CD4-positive, alpha-beta memory T cell (primary cell): ENCODE measurements around the gene CDKAL1. TPM values are rescaled to one million over a fixed set of nuclear protein-coding genes. Genes with fewer than 3 reads are reported as not detected.

Experiments used
- CTCF ChIA-PET: fragments of 350-600 bp; sonication (Branson Sonifier 250); formaldehyde crosslinking; loops from one replicate; lab custom pipeline; 2021; ENCODE audit warnings: inconsistent platforms; ENCODE audit not compliant: partially characterized antibody; lab: Charles Lee
- POLR2A ChIA-PET: fragments of 350-600 bp; sonication (Branson Sonifier 250); formaldehyde crosslinking; loops from one replicate; lab custom pipeline; 2021; ENCODE audit not compliant: partially characterized antibody; lab: Charles Lee
- DNase-seq, 5 donors: peaks; one replicate each; pipeline versions ENCODE4 v3.0.0 to v3.0.0-alpha.2; 2020 to 2022; ENCODE audit warnings: mixed read lengths in 1 of 5
- H3K27ac ChIP-seq: one replicate; pipeline ENCODE4 v1.7.0; 2013; ENCODE audit warnings: low read depth, low read length
- H3K27me3 ChIP-seq: 2 replicates; pipeline ENCODE4 v1.7.0; 2013; ENCODE audit warnings: mild to moderate bottlenecking, low read length, moderate library complexity; ENCODE audit not compliant: insufficient read depth
- H3K36me3 ChIP-seq: 2 replicates; pipeline ENCODE4 v1.7.0; 2013; ENCODE audit warnings: mild to moderate bottlenecking, low read length, moderate library complexity; ENCODE audit not compliant: insufficient read depth
- H3K4me1 ChIP-seq: 2 replicates; pipeline ENCODE4 v1.7.0; 2013; ENCODE audit warnings: mild to moderate bottlenecking, low read length, moderate library complexity; ENCODE audit not compliant: insufficient read depth
- H3K4me3 ChIP-seq, 2 donors: one replicate each; pipeline ENCODE4 v1.7.0; 2013; ENCODE audit warnings: low read length in 2 of 2, mild to moderate bottlenecking in 1 of 2
- H3K9me3 ChIP-seq, 2 donors: one replicate each; pipeline ENCODE4 v1.7.0; 2013; ENCODE audit warnings: low read length in 2 of 2, control low read depth in 1 of 2; ENCODE audit not compliant: control insufficient read depth in 1 of 2
- H3K27ac Mint-ChIP-seq, 7 donors: one replicate each; pipeline ENCODE4 v1.8.0; 2020 to 2021; ENCODE audit warnings: mixed read lengths in 7 of 7, mild to moderate bottlenecking in 6 of 7, inconsistent platforms in 3 of 7, moderate library complexity in 3 of 7
- H3K27me3 Mint-ChIP-seq, 2 donors: one replicate each; pipeline ENCODE4 v1.8.0; 2020 to 2021; ENCODE audit warnings: mixed read lengths in 2 of 2
- H3K36me3 Mint-ChIP-seq, 2 donors: one replicate each; pipeline ENCODE4 v1.8.0; 2020 to 2021; ENCODE audit warnings: mixed read lengths in 2 of 2, inconsistent platforms in 1 of 2, mild to moderate bottlenecking in 1 of 2
- H3K4me1 Mint-ChIP-seq, 4 donors: one replicate each; pipeline ENCODE4 v1.8.0; 2020 to 2021; ENCODE audit warnings: mixed read lengths in 4 of 4, mild to moderate bottlenecking in 1 of 4
- H3K4me3 Mint-ChIP-seq, 8 donors: one replicate each; pipeline ENCODE4 v1.8.0; 2020 to 2021; ENCODE audit warnings: mixed read lengths in 8 of 8, mild to moderate bottlenecking in 7 of 8, moderate library complexity in 6 of 8, inconsistent platforms in 3 of 8
- H3K9me3 Mint-ChIP-seq, 8 donors: one replicate each; pipeline ENCODE4 v1.8.0; 2020 to 2021; ENCODE audit warnings: mixed read lengths in 8 of 8, mild to moderate bottlenecking in 5 of 8, inconsistent platforms in 3 of 8, moderate library complexity in 1 of 8
- intact Hi-C: fragments of 100-400 bp; cut with micrococcal nuclease; formaldehyde crosslinking; loops from one replicate; pipeline ENCODE4 v1.15.1; 2023
- polyA plus RNA-seq, 2 donors: library from polyadenylated mRNA; unstranded; fragments of 300-500 nt; fragmentation: Illumina TruSeq; gene quantifications; one replicate each; pipeline ENCODE4 v1.2.3, GENCODE V29; 2021
- total RNA-seq, 2 experiments: library from RNA; stranded (reverse); gene quantifications; one replicate each; pipeline ENCODE4 v1.2.3, GENCODE V29; 2021

Gene CDKAL1
- total and polyA plus RNA-seq, 4 experiments from 2014 or later: 22.3 to 41.8 (median 26.8) TPM

- peaks cover 0 to 3% (median 0%) of the 10 kb centered on the region in 4 donors for H3K4me1 Mint-ChIP-seq
- H3K36me3 ChIP-seq: no peaks in the 10 kb centered on the region
- ChIA-PET CTCF (no interaction called here), POLR2A (no interaction called here)
- no peak overlapping the region for H3K27ac Mint-ChIP-seq
- no peaks in the 10 kb centered on the region for H3K27me3 Mint-ChIP-seq
- no peak overlapping the region for H3K4me3 ChIP-seq
- intact Hi-C loops: no loop called here
- DNase-seq: no peak
- no peaks in the 10 kb centered on the region for H3K9me3 ChIP-seq
- H3K4me3 Mint-ChIP-seq: no peak overlapping the region
- H3K36me3 Mint-ChIP-seq: peaks cover 11 to 26% of the 10 kb centered on the region in 2 donors
- H3K9me3 Mint-ChIP-seq: peaks cover 2 to 14% (median 10%) of the 10 kb centered on the region in 8 donors
- no peaks in the 10 kb centered on the region for H3K4me1 ChIP-seq
- H3K27me3 ChIP-seq: no peaks in the 10 kb centered on the region
- no peak overlapping the region for H3K27ac ChIP-seq
Measured at GRCh38 chr6:20946890-20947289, 412.6 kb downstream of the CDKAL1 start.

GRCh38 chr6:20947977-20948376 lies 413.7 kb downstream of the CDKAL1 start:
- Mint-ChIP-seq H3K27me3 (no peaks in the 10 kb centered on the region), H3K9me3 (peaks cover 2 to 12% (median 7%) of the 10 kb centered on the region in 8 donors), H3K36me3 (peaks cover 14 to 24% of the 10 kb centered on the region in 2 donors), H3K27ac (no peak overlapping the region), H3K4me1 (peaks cover 0 to 4% (median 0%) of the 10 kb centered on the region in 4 donors), H3K4me3 (no peak overlapping the region)
- Histone ChIP-seq H3K4me1 (no peaks in the 10 kb centered on the region), H3K4me3 (no peak overlapping the region), H3K27ac (no peak overlapping the region), H3K27me3 (no peaks in the 10 kb centered on the region), H3K36me3 (no peaks in the 10 kb centered on the region), H3K9me3 (no peaks in the 10 kb centered on the region)
- CTCF ChIA-PET: no interaction called here
- no peak for DNase-seq
- intact Hi-C loops: no loop called here
- POLR2A ChIA-PET: no interaction called here

- no peak overlapping the region for H3K27ac ChIP-seq
- ChIA-PET CTCF (no interaction called here), POLR2A (no interaction called here)
- no peak overlapping the region for H3K27ac Mint-ChIP-seq
- no peak for DNase-seq
- H3K4me1 Mint-ChIP-seq: peaks cover 0 to 2% (median 0%) of the 10 kb centered on the region in 4 donors
- H3K27me3 ChIP-seq: no peaks in the 10 kb centered on the region
- H3K9me3 Mint-ChIP-seq: peaks cover 2 to 6% (median 2%) of the 10 kb centered on the region in 8 donors
- no peaks in the 10 kb centered on the region for H3K36me3 ChIP-seq
- no peaks in the 10 kb centered on the region for H3K9me3 ChIP-seq
- no peaks in the 10 kb centered on the region for H3K27me3 Mint-ChIP-seq
- H3K4me1 ChIP-seq: no peaks in the 10 kb centered on the region
- H3K36me3 Mint-ChIP-seq: peaks cover 10 to 18% of the 10 kb centered on the region in 2 donors
- intact Hi-C loops: no loop called here
- H3K4me3 Mint-ChIP-seq: no peak overlapping the region
- H3K4me3 ChIP-seq: no peak overlapping the region
Measured at GRCh38 chr6:20948556-20948955, 414.3 kb downstream of the CDKAL1 start.

- no peaks in the 10 kb centered on the region for H3K4me1 ChIP-seq
- no peak overlapping the region for H3K27ac Mint-ChIP-seq
- CTCF ChIA-PET: no interaction called here
Measured at GRCh38 chr6:20949138-20949537, 414.9 kb downstream of the CDKAL1 start.

GRCh38 chr6:20952699-20953474 lies 418.6 kb downstream of the CDKAL1 start:
- CTCF ChIA-PET: no interaction called here
- Mint-ChIP-seq H3K4me1 (peaks cover 0 to 4% (median 0%) of the 10 kb centered on the region in 4 donors), H3K36me3 (peaks cover 31 to 35% of the 10 kb centered on the region in 2 donors), H3K27ac (no peak overlapping the region), H3K4me3 (no peak overlapping the region), H3K27me3 (no peaks in the 10 kb centered on the region), H3K9me3 (peaks cover 0 to 2% (median 0%) of the 10 kb centered on the region in 8 donors)
- intact Hi-C loops: no loop called here
- Histone ChIP-seq H3K27me3 (no peaks in the 10 kb centered on the region), H3K36me3 (peaks cover 5% of the 10 kb centered on the region), H3K27ac (no peak overlapping the region), H3K9me3 (no peaks in the 10 kb centered on the region), H3K4me3 (no peak overlapping the region), H3K4me1 (no peaks in the 10 kb centered on the region)
- POLR2A ChIA-PET: no interaction called here
- DNase-seq: no peak

More at GRCh38 chr6:20949138-20949537, 414.9 kb downstream of the CDKAL1 start:
- DNase-seq: no peak
- Mint-ChIP-seq H3K9me3 (peaks cover 0 to 2% (median 0%) of the 10 kb centered on the region in 8 donors), H3K4me3 (no peak overlapping the region), H3K27me3 (no peaks in the 10 kb centered on the region), H3K4me1 (peaks cover 0 to 2% (median 0%) of the 10 kb centered on the region in 4 donors), H3K36me3 (peaks cover 9 to 17% of the 10 kb centered on the region in 2 donors)
- no peaks in the 10 kb centered on the region for H3K27me3 ChIP-seq
- intact Hi-C loops: no loop called here
- no peaks in the 10 kb centered on the region for H3K36me3 ChIP-seq
- H3K4me3 ChIP-seq: no peak overlapping the region
- H3K9me3 ChIP-seq: no peaks in the 10 kb centered on the region
- H3K27ac ChIP-seq: no peak overlapping the region
- POLR2A ChIA-PET: no interaction called here

GRCh38 chr6:20954315-20954714 lies 420.1 kb downstream of the CDKAL1 start:
- no peak overlapping the region for H3K4me3 ChIP-seq
- no peak for DNase-seq
- no peak overlapping the region for H3K4me3 Mint-ChIP-seq
- H3K27ac ChIP-seq: no peak overlapping the region
- no peak overlapping the region for H3K27ac Mint-ChIP-seq
- H3K4me1 Mint-ChIP-seq: peaks cover 0 to 4% (median 0%) of the 10 kb centered on the region in 4 donors
- POLR2A ChIA-PET: no interaction called here
- CTCF ChIA-PET: no interaction called here
- peaks cover 5% of the 10 kb centered on the region for H3K36me3 ChIP-seq
- peaks cover 0 to 4% (median 0%) of the 10 kb centered on the region in 8 donors for H3K9me3 Mint-ChIP-seq
- no peaks in the 10 kb centered on the region for H3K27me3 Mint-ChIP-seq
- intact Hi-C loops: no loop called here
- H3K27me3 ChIP-seq: no peaks in the 10 kb centered on the region
- H3K9me3 ChIP-seq: no peaks in the 10 kb centered on the region
- H3K4me1 ChIP-seq: no peaks in the 10 kb centered on the region
- H3K36me3 Mint-ChIP-seq: peaks cover 38 to 46% of the 10 kb centered on the region in 2 donors

- Mint-ChIP-seq H3K4me1 (peaks cover 0 to 4% (median 0%) of the 10 kb centered on the region in 4 donors), H3K9me3 (peaks cover 0 to 4% (median 0%) of the 10 kb centered on the region in 8 donors), H3K4me3 (no peak overlapping the region), H3K27ac (no peak overlapping the region), H3K36me3 (peaks cover 37 to 44% of the 10 kb centered on the region in 2 donors), H3K27me3 (no peaks in the 10 kb centered on the region)
- H3K27me3 ChIP-seq: no peaks in the 10 kb centered on the region
- CTCF ChIA-PET: no interaction called here
- intact Hi-C loops: no loop called here
- H3K4me3 ChIP-seq: no peak overlapping the region
- peaks cover 5% of the 10 kb centered on the region for H3K36me3 ChIP-seq
- no peak overlapping the region for H3K27ac ChIP-seq
- H3K4me1 ChIP-seq: no peaks in the 10 kb centered on the region
- no peak for DNase-seq
- POLR2A ChIA-PET: no interaction called here
- no peaks in the 10 kb centered on the region for H3K9me3 ChIP-seq
Measured at GRCh38 chr6:20955131-20955530, 420.9 kb downstream of the CDKAL1 start.
